HepG2 (cell line): ENCODE data around the gene INSR. TPM values are rescaled to one million over a fixed set of nuclear protein-coding genes. Genes with fewer than 3 reads are reported as not detected.
A peak's percentile ranks its signal among the peaks of the same experiment; 100 is the strongest.

Experiments used
- DMTF1 ChIP-seq: sonication (generic); formaldehyde crosslinking; IDR thresholded peaks from 2 replicates; pipeline ENCODE4 v1.4.0; 2020; ENCODE audit warnings: mild to moderate bottlenecking, missing genetic modification reagents
- DRAP1 ChIP-seq: IDR thresholded peaks from 2 replicates; pipeline ENCODE4 v1.6.1; 2016; ENCODE audit warnings: missing genetic modification reagents, missing compliant biosample characterization
- FOSL2 ChIP-seq: sonication (generic); formaldehyde crosslinking; IDR thresholded peaks from 2 replicates; pipeline ENCODE4 v1.4.0; 2020; ENCODE audit warnings: missing genetic modification reagents
- FOXA1 ChIP-seq, 2 experiments: fragments of 450-650 bp in 1 of 2; sonication (generic) in 1 of 2; formaldehyde crosslinking in 1 of 2; IDR thresholded peaks; 2 replicates each; pipeline versions ENCODE4 v1.4.0 to v1.6.1; 2016 to 2020; ENCODE audit warnings: missing genetic modification reagents in 1 of 2
- KDM2A ChIP-seq: sonication (generic); formaldehyde crosslinking; IDR thresholded peaks from 2 replicates; pipeline ENCODE4 v1.4.0; 2020; ENCODE audit warnings: low read depth, missing genetic modification reagents, borderline replicate concordance
- KDM3A ChIP-seq: IDR thresholded peaks from 2 replicates; pipeline ENCODE4 v1.6.1; 2018; ENCODE audit warnings: low read depth, missing compliant biosample characterization
- KLF11 ChIP-seq: IDR thresholded peaks from 2 replicates; pipeline ENCODE4 v1.6.1; 2016; ENCODE audit warnings: missing compliant biosample characterization
- NCOA5 ChIP-seq: sonication (generic); formaldehyde crosslinking; IDR thresholded peaks from 2 replicates; pipeline ENCODE4 v1.4.0; 2020; ENCODE audit warnings: missing genetic modification reagents
- PITX1 ChIP-seq: sonication (generic); formaldehyde crosslinking; IDR thresholded peaks from 2 replicates; pipeline ENCODE4 v1.5.1; 2020; ENCODE audit warnings: mild to moderate bottlenecking, missing genetic modification reagents
- POLR2G ChIP-seq: fragments of 200-400 bp; formaldehyde crosslinking; IDR thresholded peaks from 2 replicates; pipeline ENCODE4 v1.6.1; 2018; ENCODE audit warnings: mild to moderate bottlenecking, low read depth, low read length, moderate library complexity
- PRPF4 ChIP-seq: fragments of 200-400 bp; formaldehyde crosslinking; IDR thresholded peaks from 2 replicates; pipeline ENCODE4 v1.6.1; 2016; ENCODE audit warnings: low read length, low read depth; ENCODE audit not compliant: poor library complexity, severe bottlenecking
- RFXANK ChIP-seq: IDR thresholded peaks from 2 replicates; pipeline ENCODE4 v1.6.1; 2016
- RXRB ChIP-seq: IDR thresholded peaks from 2 replicates; pipeline ENCODE4 v1.6.1; 2016; ENCODE audit warnings: borderline replicate concordance, missing genetic modification reagents, missing compliant biosample characterization
- SAP130 ChIP-seq: IDR thresholded peaks from 2 replicates; pipeline ENCODE4 v1.6.1; 2016; ENCODE audit warnings: low read depth
- SNAPC2 ChIP-seq: sonication (generic); formaldehyde crosslinking; IDR thresholded peaks from 2 replicates; pipeline ENCODE4 v1.8.1; 2022; ENCODE audit warnings: mild to moderate bottlenecking, missing genetic modification reagents
- TFAP4 ChIP-seq: sonication (generic); IDR thresholded peaks from 2 replicates; pipeline ENCODE4 v1.6.1; 2016; ENCODE audit warnings: low read depth, borderline replicate concordance
- ZMYM4 ChIP-seq: sonication (generic); formaldehyde crosslinking; IDR thresholded peaks from 2 replicates; pipeline ENCODE4 v1.8.1; 2023; ENCODE audit warnings: mild to moderate bottlenecking, missing genetic modification reagents
- ZNF180 ChIP-seq: sonication (generic); formaldehyde crosslinking; IDR thresholded peaks from 2 replicates; pipeline ENCODE4 v1.4.0; 2020; ENCODE audit warnings: low read depth, missing genetic modification reagents, borderline replicate concordance
- ZNF234 ChIP-seq: sonication (generic); formaldehyde crosslinking; conservative IDR thresholded peaks from 2 replicates; pipeline ENCODE4 v1.5.1; 2020; ENCODE audit warnings: mild to moderate bottlenecking, missing genetic modification reagents
- ZNF264 ChIP-seq: sonication (generic); formaldehyde crosslinking; IDR thresholded peaks from 2 replicates; pipeline ENCODE4 v1.4.0; 2020; ENCODE audit warnings: missing genetic modification reagents
- ZNF33B ChIP-seq: sonication (generic); formaldehyde crosslinking; IDR thresholded peaks from 2 replicates; pipeline ENCODE4 v1.5.1; 2020; ENCODE audit warnings: mild to moderate bottlenecking, missing genetic modification reagents
- ZNF543 ChIP-seq: sonication (generic); formaldehyde crosslinking; IDR thresholded peaks from 2 replicates; pipeline ENCODE4 v1.4.0; 2020; ENCODE audit warnings: mild to moderate bottlenecking, missing genetic modification reagents
- ZNF549 ChIP-seq: sonication (generic); formaldehyde crosslinking; IDR thresholded peaks from 2 replicates; pipeline ENCODE4 v1.5.0; 2020; ENCODE audit warnings: missing genetic modification reagents
- ZNF768 ChIP-seq: sonication (generic); formaldehyde crosslinking; IDR thresholded peaks from 2 replicates; pipeline ENCODE4 v1.4.0; 2020; ENCODE audit warnings: missing genetic modification reagents
- ZNF883 ChIP-seq: sonication (generic); formaldehyde crosslinking; IDR thresholded peaks from 2 replicates; pipeline ENCODE4 v1.5.1; 2020; ENCODE audit warnings: mild to moderate bottlenecking, missing genetic modification reagents; ENCODE audit errors: not compliant biosample characterization
- ZNF891 ChIP-seq: sonication (generic); formaldehyde crosslinking; IDR thresholded peaks from 2 replicates; pipeline ENCODE4 v1.5.0; 2020; ENCODE audit warnings: mild to moderate bottlenecking, missing genetic modification reagents
- polyA plus RNA-seq, 8 experiments: library from polyadenylated mRNA; depleted of rRNA in 3 of 8; stranded (reverse) in 7 of 8; unstranded in 1 of 8; fragments of >200 nt; fragmentation: Illumina TruSeq in 4 of 8; extraction: Trizol in 4 of 8; gene quantifications; 2 replicates each; pipeline versions ENCODE4 v1.2.1 to v1.2.3, GENCODE V29; 2011 to 2016; ENCODE audit warnings: low read depth in 4 of 8, missing spikeins in 1 of 8, mixed read lengths in 1 of 8; ENCODE audit not compliant: insufficient read depth in 1 of 8
- total RNA-seq, 5 experiments: library from RNA; depleted of rRNA; stranded (reverse); fragments of >200 nt; fragmentation: Illumina TruSeq; extraction: Trizol; gene quantifications; 2 replicates each; pipeline ENCODE4 v1.2.3, GENCODE V29; 2016; ENCODE audit warnings: low read depth in 1 of 5

INSR gene
- total and polyA plus RNA-seq, 2 of the 13 experiments (the other 11 are each of a cell fraction or from before 2014, with no cell fraction given), result 24.2 to 29.8 TPM

DNA sequence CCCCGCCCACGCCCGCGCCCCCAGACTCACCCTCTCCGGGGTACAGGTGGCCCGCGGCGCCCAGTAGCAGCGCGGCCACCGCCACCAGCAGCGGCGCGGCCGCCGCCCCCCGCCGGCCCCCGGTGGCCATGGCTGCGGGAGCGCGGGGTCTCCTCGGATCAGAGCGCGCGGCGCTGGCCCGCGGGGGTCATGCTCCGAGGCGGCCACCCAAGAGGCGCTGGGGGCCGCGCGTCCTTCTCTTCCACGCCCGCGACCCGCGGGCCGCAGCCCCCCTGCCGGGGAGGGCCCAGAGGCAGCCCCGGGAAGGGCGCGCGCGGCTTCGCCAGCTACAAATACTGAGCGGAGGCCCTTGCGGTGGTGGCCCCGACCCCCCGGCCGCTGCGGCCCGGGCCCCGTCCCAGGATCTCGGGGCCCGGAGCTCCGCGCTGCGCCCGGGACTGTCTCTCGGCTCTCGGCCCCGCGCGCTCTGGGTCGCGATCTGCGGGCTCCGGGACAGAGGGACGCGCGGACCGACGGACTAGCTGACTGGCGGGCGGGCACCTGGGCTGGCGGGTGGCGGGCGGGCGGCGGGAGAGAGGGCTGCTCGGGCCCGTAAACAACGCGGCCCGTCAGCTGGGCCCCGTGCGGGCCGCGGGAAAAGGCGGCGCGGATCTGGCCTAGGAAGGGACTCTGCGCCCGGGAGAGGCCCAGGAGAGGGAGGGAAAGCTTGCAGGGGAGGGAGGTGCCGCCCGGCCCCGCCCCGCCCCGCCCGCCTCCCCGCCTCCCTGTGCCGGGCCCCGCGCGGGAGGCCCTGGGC is at the start of gene INSR (continued):
- TF ChIP-seq ZMYM4 (CRISPR knock-in tag), result no peak
- no peak for TF ChIP-seq ZNF33B (CRISPR knock-in tag)
- 0 out of 2 replicates have a peak, but pooled peaks have one; percentile 20 for TF ChIP-seq DRAP1 (CRISPR knock-in tag)
- TF ChIP-seq ZNF883 (CRISPR knock-in tag), result no peak
- TF ChIP-seq RXRB (CRISPR knock-in tag), result peak; percentile 59; the same call in 1 of the 2 replicates
- TF ChIP-seq KLF11, result no peak
- TF ChIP-seq TFAP4, result peak; percentile 97
- TF ChIP-seq FOXA1 (IDR thresholded peaks at IDR 0.05), result no peak
- TF ChIP-seq FOXA1 (CRISPR knock-in tag; IDR thresholded peaks at IDR 0.05), result peak; percentile 61
- TF ChIP-seq ZNF891, result no peak
- TF ChIP-seq NCOA5 (CRISPR knock-in tag), result no peak
- TF ChIP-seq ZNF180, result no peak
- no peak for TF ChIP-seq RFXANK (CRISPR knock-in tag)
- TF ChIP-seq KDM2A (CRISPR knock-in tag), result peak; percentile 66
- TF ChIP-seq ZNF264 (CRISPR knock-in tag), result no peak
- no peak for TF ChIP-seq PITX1 (CRISPR knock-in tag)
- no peak for TF ChIP-seq ZNF234 (CRISPR knock-in tag)
- no peak for TF ChIP-seq ZNF549 (CRISPR knock-in tag)
- TF ChIP-seq SAP130, result peak; percentile 90
- TF ChIP-seq PRPF4, result no peak
- TF ChIP-seq SNAPC2 (CRISPR knock-in tag), result no peak
- no peak for TF ChIP-seq ZNF543
- TF ChIP-seq KDM3A (CRISPR knock-in tag), result peak; percentile 67
- TF ChIP-seq DMTF1, result no peak
- TF ChIP-seq POLR2G, result peak; percentile 52; the same call in 1 of the 2 replicates
- TF ChIP-seq FOSL2 (CRISPR knock-in tag), result 0 out of 2 replicates have a peak, but pooled peaks have one; percentile 30
- TF ChIP-seq ZNF768 (CRISPR knock-in tag), result peak; percentile 74
